Liver (tissue), 9 donors: ENCODE measurements around the gene C10orf67. TPM values are rescaled to one million over a fixed set of nuclear protein-coding genes. Genes with fewer than 3 reads are reported as not detected.

Experiments used
- DNase-seq: peaks from one replicate; pipeline ENCODE4 v3.0.0-alpha.2; 2017; ENCODE audit warnings: low spot score
- H3K27ac ChIP-seq, 2 donors: one replicate each; pipeline ENCODE4 v1.7.0; 2013; ENCODE audit warnings: inconsistent platforms in 2 of 2, low read length in 2 of 2, control low read depth in 1 of 2, low read depth in 1 of 2, mild to moderate bottlenecking in 1 of 2
- H3K27me3 ChIP-seq, 4 donors: one replicate each; pipeline versions ENCODE4 v1.6.1 to v1.7.0; 2013; ENCODE audit warnings: low read length in 3 of 4, inconsistent platforms in 1 of 4, mild to moderate bottlenecking in 1 of 4, moderate library complexity in 1 of 4; ENCODE audit not compliant: control insufficient read depth in 4 of 4, insufficient read depth in 4 of 4
- H3K36me3 ChIP-seq, 4 donors: one replicate each; pipeline versions ENCODE4 v1.6.1 to v1.7.0; 2013; ENCODE audit warnings: low read length in 3 of 4, mild to moderate bottlenecking in 3 of 4, low read depth in 1 of 4, moderate library complexity in 1 of 4; ENCODE audit not compliant: control insufficient read depth in 4 of 4, insufficient read depth in 3 of 4
- H3K4me1 ChIP-seq, 4 donors: one replicate each; pipeline versions ENCODE4 v1.6.1 to v1.7.0; 2013; ENCODE audit warnings: low read length in 3 of 4, mild to moderate bottlenecking in 3 of 4, moderate library complexity in 1 of 4; ENCODE audit not compliant: control insufficient read depth in 4 of 4, insufficient read depth in 4 of 4
- H3K4me3 ChIP-seq, 3 donors: one replicate each; pipeline versions ENCODE4 v1.6.1 to v1.7.0; 2013; ENCODE audit warnings: low read length in 3 of 3, control low read depth in 1 of 3, low read depth in 1 of 3, mild to moderate bottlenecking in 1 of 3
- H3K9ac ChIP-seq, 2 donors: one replicate each; pipeline ENCODE4 v1.7.0; 2013; ENCODE audit warnings: low read length in 2 of 2, mild to moderate bottlenecking in 2 of 2, moderate library complexity in 2 of 2, control low read depth in 1 of 2, low read depth in 1 of 2
- H3K9me3 ChIP-seq, 4 donors: one replicate each; pipeline versions ENCODE4 v1.6.1 to v1.7.0; 2013; ENCODE audit warnings: low read length in 3 of 4; ENCODE audit not compliant: control insufficient read depth in 4 of 4
- CTCF ChIP-seq: fragments of 150-350 bp; IDR thresholded peaks from 2 replicates; pipeline ENCODE4 v1.5.1; 2017; ENCODE audit warnings: improper control_type of control experiment, low read depth, low read length; ENCODE audit not compliant: missing input control
- EGR1 ChIP-seq, 2 donors: IDR thresholded peaks; 2 replicates each; pipeline ENCODE4 v1.6.1; 2016 to 2018; ENCODE audit warnings: antibody characterized with exemption in 2 of 2, low read depth in 2 of 2
- FOXA1 ChIP-seq: IDR thresholded peaks from 2 replicates; pipeline ENCODE4 v1.6.1; 2016; ENCODE audit warnings: antibody characterized with exemption
- FOXA2 ChIP-seq: IDR thresholded peaks from 2 replicates; pipeline ENCODE4 v1.6.1; 2016; ENCODE audit warnings: antibody characterized with exemption
- GABPA ChIP-seq, 2 donors: IDR thresholded peaks in 1 of 2; conservative IDR thresholded peaks in 1 of 2; 2 replicates each; pipeline ENCODE4 v1.6.1; 2016; ENCODE audit warnings: antibody characterized with exemption in 2 of 2, mild to moderate bottlenecking in 1 of 2, moderate library complexity in 1 of 2
- HNF4A ChIP-seq, 2 donors: conservative IDR thresholded peaks; 2 replicates each; pipeline ENCODE4 v1.6.1; 2016; ENCODE audit warnings: antibody characterized with exemption in 2 of 2, mild to moderate bottlenecking in 2 of 2
- JUND ChIP-seq, 2 donors: IDR thresholded peaks; 2 replicates each; pipeline ENCODE4 v1.6.1; 2016; ENCODE audit warnings: antibody characterized with exemption in 2 of 2
- NR2F2 ChIP-seq: IDR thresholded peaks from 2 replicates; pipeline ENCODE4 v1.6.1; 2016; ENCODE audit warnings: antibody characterized with exemption
- RAD21 ChIP-seq, 2 donors: IDR thresholded peaks; 2 replicates each; pipeline ENCODE4 v1.6.1; 2016; ENCODE audit warnings: antibody characterized with exemption in 2 of 2, mild to moderate bottlenecking in 2 of 2
- RXRA ChIP-seq, 2 donors: IDR thresholded peaks; 2 replicates each; pipeline ENCODE4 v1.6.1; 2017 to 2018; ENCODE audit warnings: antibody characterized with exemption in 2 of 2, mild to moderate bottlenecking in 1 of 2
- TAF1 ChIP-seq: conservative IDR thresholded peaks from 2 replicates; pipeline ENCODE4 v1.6.1; 2016; ENCODE audit warnings: antibody characterized with exemption, mild to moderate bottlenecking
- YY1 ChIP-seq: IDR thresholded peaks from 2 replicates; pipeline ENCODE4 v1.6.1; 2016; ENCODE audit warnings: antibody characterized with exemption, mild to moderate bottlenecking
- ZBTB33 ChIP-seq: IDR thresholded peaks from 2 replicates; pipeline ENCODE4 v1.6.1; 2016; ENCODE audit warnings: antibody characterized with exemption
- WGBS: extraction: QIAGEN DNeasy Blood & Tissue Kit; methylation state at CpG from one replicate; pipeline ENCODE4 v1.1.7; 2013; 5-methylcytosine and 5-hydroxymethylcytosine counted together
- polyA plus RNA-seq, 2 donors: library from polyadenylated mRNA; stranded (reverse) in 1 of 2; unstranded in 1 of 2; fragments of 200-250 nt in 1 of 2; fragments of >200 nt in 1 of 2; fragmentation: Nextera tagmentation in 1 of 2; extraction: Ambion mirVana in 1 of 2; gene quantifications; one replicate each; pipeline versions ENCODE4 v1.2.1 to v1.2.3, GENCODE V29; 2013 to 2015
- total RNA-seq, 2 donors: library from RNA; depleted of rRNA; stranded (reverse); fragments of >200 nt; gene quantifications; one replicate each; pipeline ENCODE4 v1.2.3, GENCODE V29; 2014
- TF ChIP-seq, protein P1 (sequence below): IDR thresholded peaks from 2 replicates; pipeline ENCODE4 v1.6.1; 2016; ENCODE audit warnings: antibody characterized with exemption
- TF ChIP-seq, protein P2 (sequence below): IDR thresholded peaks from 2 replicates; pipeline ENCODE4 v1.6.1; 2016; ENCODE audit warnings: antibody characterized with exemption, mild to moderate bottlenecking
- donor health status: healthy.
- donor health status: healthy.
- donor health status: healthy.
- donor health status: healthy.
- donor health status: healthy.

C10orf67 gene
- total and polyA plus RNA-seq, 4 donors = 0.02 TPM; not detected in 3

- TF ChIP-seq CTCF (no peak), ZBTB33 (no peak), JUND (IDR thresholded peaks at IDR 0.05) (no peak), EGR1 (IDR thresholded peaks at IDR 0.05; ENCODE audit: low read depth in 2 of 2) (no peak), YY1 (no peak)
These were observed 25.5 kb upstream of the C10orf67 start (continued) for GRCh38 chr10:23370106-23370505.

- Histone ChIP-seq H3K9ac (no peak overlapping the region), H3K27ac (no peak overlapping the region), H3K36me3 (no peaks in the 10 kb centered on the region), H3K4me1 (no peaks in the 10 kb centered on the region), H3K4me3 (no peak overlapping the region), H3K9me3 (no peaks in the 10 kb centered on the region), H3K27me3 (no peaks in the 10 kb centered on the region)
- WGBS = 71% methylated on average over 7 of the region's 7 CpGs
- DNase-seq = no peak
- TF ChIP-seq FOXA2 (no peak), NR2F2 (no peak), CTCF (no peak), RXRA (IDR thresholded peaks at IDR 0.05) (no peak), YY1 (no peak), HNF4A (conservative IDR thresholded peaks at IDR 0.05) (no peak), TAF1 (no peak), EGR1 (IDR thresholded peaks at IDR 0.05; ENCODE audit: low read depth in 2 of 2) (no peak), FOXA1 (no peak)
These were observed 24.4 kb upstream of the C10orf67 start for GRCh38 chr10:23368816-23369640.

DNA sequence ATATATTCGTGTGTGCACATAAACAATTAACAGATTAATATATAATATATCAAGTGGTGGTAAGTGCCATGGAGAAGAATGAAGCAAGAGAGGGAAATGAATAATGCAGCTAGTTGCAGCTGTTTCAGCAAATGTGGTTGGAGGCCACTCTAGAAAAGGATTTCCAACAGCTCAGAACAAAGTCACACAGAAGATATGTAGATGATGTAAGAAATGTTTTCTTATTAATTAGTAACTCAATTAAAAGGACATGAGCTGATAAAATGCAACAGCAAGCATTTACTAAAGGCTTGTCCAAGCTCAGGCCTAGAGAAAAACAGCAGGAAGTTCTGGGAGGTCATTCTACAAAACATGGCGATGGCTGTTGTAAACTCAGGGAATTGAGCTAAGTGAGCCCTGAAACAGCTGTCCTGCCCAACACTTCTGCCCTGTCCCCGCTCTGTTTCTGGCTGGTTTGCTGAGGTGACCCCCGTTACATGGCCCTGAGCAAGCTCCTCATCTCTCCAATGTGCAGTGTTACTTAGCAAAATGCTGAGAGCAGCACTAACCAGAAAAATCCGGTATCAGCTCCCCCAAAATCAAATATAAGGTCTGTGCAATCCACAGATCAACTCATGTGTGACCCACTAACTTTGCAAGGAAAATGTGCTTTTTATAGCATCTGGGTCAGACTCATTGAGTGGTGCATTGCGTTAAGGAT is 23.4 kb upstream of the C10orf67 start:
- H3K4me1 ChIP-seq = no peaks in the 10 kb centered on the region
- no peak overlapping the region for H3K9ac ChIP-seq
- no peak overlapping the region for H3K4me3 ChIP-seq
- WGBS = 90% methylated on average over 6 of the region's 6 CpGs
- H3K36me3 ChIP-seq = no peaks in the 10 kb centered on the region
- no peak for DNase-seq
- TF ChIP-seq ZBTB33 (no peak), JUND (IDR thresholded peaks at IDR 0.05) (no peak), YY1 (no peak), RAD21 (IDR thresholded peaks at IDR 0.05) (no peak), GABPA (IDR thresholded peaks at IDR 0.05 in 1 of 2, conservative IDR thresholded peaks at IDR 0.05 in 1 of 2) (no peak), FOXA2 (no peak), TAF1 (no peak), NR2F2 (no peak)
- TF ChIP-seq, protein P1, sequence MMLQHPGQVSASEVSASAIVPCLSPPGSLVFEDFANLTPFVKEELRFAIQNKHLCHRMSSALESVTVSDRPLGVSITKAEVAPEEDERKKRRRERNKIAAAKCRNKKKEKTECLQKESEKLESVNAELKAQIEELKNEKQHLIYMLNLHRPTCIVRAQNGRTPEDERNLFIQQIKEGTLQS = no peak
- TF ChIP-seq, protein P2, sequence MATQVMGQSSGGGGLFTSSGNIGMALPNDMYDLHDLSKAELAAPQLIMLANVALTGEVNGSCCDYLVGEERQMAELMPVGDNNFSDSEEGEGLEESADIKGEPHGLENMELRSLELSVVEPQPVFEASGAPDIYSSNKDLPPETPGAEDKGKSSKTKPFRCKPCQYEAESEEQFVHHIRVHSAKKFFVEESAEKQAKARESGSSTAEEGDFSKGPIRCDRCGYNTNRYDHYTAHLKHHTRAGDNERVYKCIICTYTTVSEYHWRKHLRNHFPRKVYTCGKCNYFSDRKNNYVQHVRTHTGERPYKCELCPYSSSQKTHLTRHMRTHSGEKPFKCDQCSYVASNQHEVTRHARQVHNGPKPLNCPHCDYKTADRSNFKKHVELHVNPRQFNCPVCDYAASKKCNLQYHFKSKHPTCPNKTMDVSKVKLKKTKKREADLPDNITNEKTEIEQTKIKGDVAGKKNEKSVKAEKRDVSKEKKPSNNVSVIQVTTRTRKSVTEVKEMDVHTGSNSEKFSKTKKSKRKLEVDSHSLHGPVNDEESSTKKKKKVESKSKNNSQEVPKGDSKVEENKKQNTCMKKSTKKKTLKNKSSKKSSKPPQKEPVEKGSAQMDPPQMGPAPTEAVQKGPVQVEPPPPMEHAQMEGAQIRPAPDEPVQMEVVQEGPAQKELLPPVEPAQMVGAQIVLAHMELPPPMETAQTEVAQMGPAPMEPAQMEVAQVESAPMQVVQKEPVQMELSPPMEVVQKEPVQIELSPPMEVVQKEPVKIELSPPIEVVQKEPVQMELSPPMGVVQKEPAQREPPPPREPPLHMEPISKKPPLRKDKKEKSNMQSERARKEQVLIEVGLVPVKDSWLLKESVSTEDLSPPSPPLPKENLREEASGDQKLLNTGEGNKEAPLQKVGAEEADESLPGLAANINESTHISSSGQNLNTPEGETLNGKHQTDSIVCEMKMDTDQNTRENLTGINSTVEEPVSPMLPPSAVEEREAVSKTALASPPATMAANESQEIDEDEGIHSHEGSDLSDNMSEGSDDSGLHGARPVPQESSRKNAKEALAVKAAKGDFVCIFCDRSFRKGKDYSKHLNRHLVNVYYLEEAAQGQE = no peak
- H3K9me3 ChIP-seq = no peaks in the 10 kb centered on the region
- no peak overlapping the region for H3K27ac ChIP-seq
- H3K27me3 ChIP-seq = no peaks in the 10 kb centered on the region
